PC-3 (cell line): ENCODE data around the gene TMEM212.

Source experiments
- EZH2 ChIP-seq: fragments of 300-600 bp; sonication (generic); IDR thresholded peaks from one replicate; pipeline ENCODE4 v1.6.1; 2017; ENCODE audit warnings: antibody characterized with exemption, mild to moderate bottlenecking, low read length; ENCODE audit not compliant: unreplicated experiment
- EZH2phosphoT487 ChIP-seq: fragments of 300-600 bp; sonication (generic); IDR thresholded peaks from 2 replicates; pipeline ENCODE4 v1.6.1; 2018; ENCODE audit warnings: mild to moderate bottlenecking, antibody characterized with exemption, low read length, borderline replicate concordance
- TF ChIP-seq, protein P1 (sequence below): fragments of 300-600 bp; sonication (generic); conservative IDR thresholded peaks from 2 replicates; pipeline ENCODE4 v1.5.1; 2017; ENCODE audit warnings: antibody characterized with exemption, low read depth, mild to moderate bottlenecking, low read length

DNA sequence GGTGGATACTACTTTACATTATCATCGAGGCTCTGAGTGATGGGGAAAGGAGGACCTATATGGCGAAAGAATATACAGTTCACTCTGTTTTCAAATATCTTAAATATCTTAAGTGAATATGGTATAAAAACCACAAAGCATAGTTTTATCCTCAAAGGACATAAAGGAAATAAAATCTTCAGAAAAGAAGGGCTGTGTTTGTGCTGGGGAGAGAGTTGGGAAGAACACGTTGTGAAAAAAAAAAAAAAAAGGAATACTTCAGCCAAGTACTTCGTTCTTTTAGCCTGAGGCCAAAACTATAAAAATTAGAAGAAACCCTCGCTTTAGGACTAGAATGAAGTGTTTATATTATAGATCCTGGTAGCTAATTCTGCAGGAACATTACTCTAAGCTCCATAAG is 10.2 kb upstream of the TMEM212 start:
- TF ChIP-seq, protein P1, sequence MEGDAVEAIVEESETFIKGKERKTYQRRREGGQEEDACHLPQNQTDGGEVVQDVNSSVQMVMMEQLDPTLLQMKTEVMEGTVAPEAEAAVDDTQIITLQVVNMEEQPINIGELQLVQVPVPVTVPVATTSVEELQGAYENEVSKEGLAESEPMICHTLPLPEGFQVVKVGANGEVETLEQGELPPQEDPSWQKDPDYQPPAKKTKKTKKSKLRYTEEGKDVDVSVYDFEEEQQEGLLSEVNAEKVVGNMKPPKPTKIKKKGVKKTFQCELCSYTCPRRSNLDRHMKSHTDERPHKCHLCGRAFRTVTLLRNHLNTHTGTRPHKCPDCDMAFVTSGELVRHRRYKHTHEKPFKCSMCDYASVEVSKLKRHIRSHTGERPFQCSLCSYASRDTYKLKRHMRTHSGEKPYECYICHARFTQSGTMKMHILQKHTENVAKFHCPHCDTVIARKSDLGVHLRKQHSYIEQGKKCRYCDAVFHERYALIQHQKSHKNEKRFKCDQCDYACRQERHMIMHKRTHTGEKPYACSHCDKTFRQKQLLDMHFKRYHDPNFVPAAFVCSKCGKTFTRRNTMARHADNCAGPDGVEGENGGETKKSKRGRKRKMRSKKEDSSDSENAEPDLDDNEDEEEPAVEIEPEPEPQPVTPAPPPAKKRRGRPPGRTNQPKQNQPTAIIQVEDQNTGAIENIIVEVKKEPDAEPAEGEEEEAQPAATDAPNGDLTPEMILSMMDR = no peak
- TF ChIP-seq EZH2 (no peak), EZH2phosphoT487 (no peak)
